HUES6 (cell line): Measurements from ENCODE around the gene GGA3.
A peak's percentile ranks its signal among the peaks of the same experiment; 100 is the strongest.
"Not testable (repeated sequence)": the region's sequence is repeated elsewhere in the genome, so short reads cannot be mapped to it uniquely, and the experiment has no call there.

Source experiments
- H3K27ac ChIP-seq: 2 replicates; pipeline ENCODE4 v1.7.0; 2013; ENCODE audit warnings: low read depth, mild to moderate bottlenecking, low read length, inconsistent platforms
- H3K27me3 ChIP-seq: 2 replicates; pipeline ENCODE4 v1.6.1; 2013; ENCODE audit warnings: low read length; ENCODE audit not compliant: control insufficient read depth, insufficient read depth
- H3K36me3 ChIP-seq: 2 replicates; pipeline ENCODE4 v1.6.1; 2013; ENCODE audit warnings: low read length; ENCODE audit not compliant: control insufficient read depth, insufficient read depth
- H3K4me1 ChIP-seq: 2 replicates; pipeline ENCODE4 v1.6.1; 2013; ENCODE audit warnings: low read length; ENCODE audit not compliant: control insufficient read depth, insufficient read depth
- H3K4me3 ChIP-seq: 2 replicates; pipeline ENCODE4 v1.5.1; 2013; ENCODE audit warnings: low read depth, low read length
- H3K9ac ChIP-seq: one replicate; pipeline ENCODE4 v1.6.1; 2013; ENCODE audit warnings: mild to moderate bottlenecking, low read length
- H3K9me3 ChIP-seq: 2 replicates; pipeline ENCODE4 v1.6.1; 2013; ENCODE audit warnings: low read depth, low read length; ENCODE audit not compliant: control insufficient read depth, insufficient read depth

Gene GGA3

DNA sequence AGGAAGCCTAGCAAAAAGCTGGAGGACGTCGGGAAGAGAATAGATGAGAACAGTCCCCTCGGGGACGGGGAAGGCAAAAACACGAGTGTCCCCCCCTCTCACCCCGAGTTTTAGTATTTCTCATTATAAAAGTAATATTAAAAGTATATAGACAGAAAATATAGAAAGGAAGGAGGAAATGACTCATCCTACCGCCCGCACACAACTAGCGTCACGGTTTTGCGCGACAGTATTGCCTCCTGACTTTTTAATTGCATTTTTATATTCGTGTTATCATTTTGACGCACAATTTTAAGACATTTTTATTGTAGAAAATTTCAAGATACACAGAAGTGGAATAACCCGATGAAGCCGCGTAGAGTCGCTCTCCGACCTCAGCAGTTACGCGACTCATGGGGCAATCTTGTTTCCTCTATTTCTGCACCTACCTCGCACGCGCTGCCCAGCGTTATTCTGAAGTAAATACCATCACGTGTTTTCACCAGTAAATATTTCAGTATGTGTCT is 28.5 kb upstream of the GGA3 start:
- Histone ChIP-seq H3K36me3 (peaks cover 15% of the 10 kb centered on the region), H3K4me1 (0 out of 2 replicates have a peak, but pooled peaks cover 4% of the 10 kb centered on the region), H3K9me3 (no peaks in the 10 kb centered on the region), H3K27ac (no peak overlapping the region), H3K9ac (peak overlapping the region; percentile 39), H3K4me3 (peak overlapping the region; percentile 89), H3K27me3 (no peaks in the 10 kb centered on the region; the same call in 1 of the 2 replicates)

DNA sequence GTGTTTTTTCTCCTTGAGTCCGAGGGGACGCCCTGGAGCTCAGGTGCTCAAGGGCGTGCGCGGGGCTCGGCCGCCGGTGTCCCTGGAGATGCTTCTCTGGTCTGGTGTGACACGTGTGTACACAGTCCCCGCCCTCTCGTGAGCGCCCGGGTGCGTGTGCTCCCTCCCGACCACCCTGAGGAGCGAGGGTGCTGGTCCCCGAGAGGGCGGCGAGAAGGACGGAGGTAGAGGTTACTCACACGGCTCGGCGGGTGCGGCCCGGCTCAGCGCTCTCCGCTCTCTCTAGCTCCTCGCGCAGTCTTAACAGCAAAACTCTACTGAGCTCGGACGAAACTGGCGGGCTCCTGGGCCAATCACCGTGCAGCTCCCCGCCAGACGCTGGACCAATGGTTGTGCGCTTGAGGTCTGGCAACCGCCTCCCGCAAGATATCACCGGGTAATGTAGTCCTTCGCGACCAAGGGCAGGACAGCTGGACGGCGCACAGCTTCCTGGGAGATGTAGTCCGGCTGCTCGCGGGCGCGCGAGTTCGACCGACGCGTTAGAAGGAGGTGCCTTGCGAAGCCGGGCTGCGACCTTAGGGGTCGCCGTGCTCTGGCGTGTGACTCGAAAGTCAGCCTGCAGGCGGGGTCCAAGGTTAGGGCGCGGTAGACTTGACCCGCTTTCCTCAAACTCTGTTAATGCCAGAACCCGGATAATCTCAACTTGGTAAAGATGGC is 27.9 kb upstream of the GGA3 start, which contains the start of gene SLC25A19:
Gene SLC25A19 (minus strand): TSS at position 319 of the 717 bp plus-strand sequence. CDS start 2,669 bp downstream, outside the sequence.
- H3K9me3 ChIP-seq, result no peaks in the 10 kb centered on the region
- peak within 1 kb of the TSS; percentile 89 for H3K4me3 ChIP-seq
- H3K27ac ChIP-seq, result no peak within 1 kb of the TSS
- H3K36me3 ChIP-seq, result peaks cover 15% of the 10 kb centered on the region
- no peaks in the 10 kb centered on the region; the same call in 1 of the 2 replicates for H3K27me3 ChIP-seq
- peak within 1 kb of the TSS; percentile 70 for H3K9ac ChIP-seq
- 0 out of 2 replicates have a peak, but pooled peaks cover 4% of the 10 kb centered on the region for H3K4me1 ChIP-seq

DNA sequence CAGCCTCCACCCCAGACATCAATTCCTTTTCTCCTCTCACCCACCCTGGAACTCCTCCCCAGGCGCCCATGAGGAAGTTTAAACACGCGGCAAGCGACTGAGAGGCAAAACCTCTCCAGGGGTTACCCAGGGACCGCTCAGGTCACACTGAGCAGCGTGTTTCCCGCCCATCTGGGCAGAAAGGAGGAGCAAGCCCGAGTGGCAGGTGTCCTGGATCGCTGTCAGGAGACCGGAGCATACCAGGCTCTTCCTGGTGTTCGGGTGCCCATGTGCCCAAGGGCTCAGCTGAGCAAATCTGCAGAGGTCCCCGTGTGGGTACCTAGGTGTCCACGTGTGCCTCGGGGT is 27.3 kb upstream of the GGA3 start:
- Histone ChIP-seq H3K4me3 (peak overlapping the region; percentile 89), H3K4me1 (0 out of 2 replicates have a peak, but pooled peaks cover 4% of the 10 kb centered on the region), H3K9me3 (no peaks in the 10 kb centered on the region), H3K27ac (no peak overlapping the region), H3K27me3 (no peaks in the 10 kb centered on the region; the same call in 1 of the 2 replicates), H3K36me3 (peaks cover 16% of the 10 kb centered on the region), H3K9ac (peak overlapping the region; percentile 70)

DNA sequence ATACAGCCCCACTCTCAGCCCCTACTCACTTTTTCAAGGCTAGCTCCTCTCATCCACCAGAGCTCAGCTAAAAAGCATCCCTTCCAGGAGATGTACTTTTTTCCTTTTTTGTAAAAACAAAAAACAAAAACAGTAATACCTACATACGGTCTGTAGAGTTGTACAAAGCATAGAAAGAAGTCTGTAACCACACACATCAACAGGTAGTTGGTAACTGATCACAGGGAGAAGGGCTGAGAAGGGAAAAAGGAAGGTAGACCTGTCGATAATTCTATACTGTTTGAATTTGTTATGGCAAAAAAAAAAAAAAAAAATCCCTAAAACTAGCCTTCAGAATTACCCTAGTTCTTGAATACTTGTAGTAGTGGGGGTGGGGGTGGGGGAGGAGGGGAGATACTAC is 27.0 kb upstream of the GGA3 start:
- Histone ChIP-seq H3K27me3 (no peaks in the 10 kb centered on the region; the same call in 1 of the 2 replicates), H3K27ac (no peak overlapping the region), H3K4me1 (0 out of 2 replicates have a peak, but pooled peaks cover 4% of the 10 kb centered on the region), H3K4me3 (peak overlapping the region; percentile 89), H3K9me3 (no peaks in the 10 kb centered on the region), H3K36me3 (peaks cover 20% of the 10 kb centered on the region), H3K9ac (no peak overlapping the region)

DNA sequence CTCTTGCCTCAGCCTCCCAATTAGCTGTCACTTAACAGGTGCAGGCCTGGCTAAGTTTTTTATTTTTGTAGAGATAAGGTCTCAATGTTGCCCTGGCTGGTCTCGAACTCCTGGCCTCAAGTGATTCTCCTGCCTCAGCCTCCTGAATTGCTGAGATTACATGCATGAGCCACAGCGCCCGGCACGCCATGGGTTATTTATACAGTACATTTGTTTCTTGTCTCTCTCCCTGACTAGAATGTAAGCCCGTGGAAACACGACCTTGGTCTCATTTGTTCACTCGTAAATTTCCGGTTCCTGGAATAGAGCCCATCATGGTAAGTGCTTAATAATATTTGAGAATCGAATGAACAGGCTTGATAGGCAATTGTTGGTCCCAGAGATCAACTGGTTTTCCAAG is 25.8 kb upstream of the GGA3 start:
- no peaks in the 10 kb centered on the region; the same call in 1 of the 2 replicates for H3K27me3 ChIP-seq
- no peak overlapping the region for H3K27ac ChIP-seq
- 0 out of 2 replicates have a peak, but pooled peaks cover 4% of the 10 kb centered on the region for H3K4me1 ChIP-seq
- no peak overlapping the region for H3K4me3 ChIP-seq
- no peaks in the 10 kb centered on the region for H3K9me3 ChIP-seq
- H3K9ac ChIP-seq, result no peak overlapping the region
- peaks cover 22% of the 10 kb centered on the region for H3K36me3 ChIP-seq

DNA sequence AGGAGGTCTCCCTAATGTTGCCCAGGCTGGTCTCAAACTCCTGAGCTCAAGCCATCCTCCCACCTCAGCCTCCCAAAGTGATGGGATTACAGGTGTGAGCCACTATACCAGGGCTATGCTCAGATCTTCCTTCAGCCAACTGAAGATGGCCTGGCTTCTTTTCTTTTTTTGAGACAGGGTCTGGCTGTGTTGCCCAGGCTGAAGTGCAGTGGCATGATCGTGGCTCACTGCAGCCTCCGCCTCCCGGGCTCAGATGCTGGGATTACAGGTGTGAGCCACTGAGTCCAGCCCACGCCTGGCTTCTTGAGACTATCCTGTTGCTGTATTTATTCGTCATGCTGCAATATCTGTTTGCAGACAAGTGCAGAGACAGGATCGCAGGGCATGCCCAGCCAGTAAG is 23.7 kb upstream of the GGA3 start:
- Histone ChIP-seq H3K9ac (peak overlapping the region; percentile 8), H3K27me3 (no peaks in the 10 kb centered on the region; the same call in 1 of the 2 replicates), H3K4me3 (no peak overlapping the region), H3K27ac (no peak overlapping the region), H3K4me1 (0 out of 2 replicates have a peak, but pooled peaks cover 4% of the 10 kb centered on the region), H3K9me3 (no peaks in the 10 kb centered on the region), H3K36me3 (peaks cover 27% of the 10 kb centered on the region)

DNA sequence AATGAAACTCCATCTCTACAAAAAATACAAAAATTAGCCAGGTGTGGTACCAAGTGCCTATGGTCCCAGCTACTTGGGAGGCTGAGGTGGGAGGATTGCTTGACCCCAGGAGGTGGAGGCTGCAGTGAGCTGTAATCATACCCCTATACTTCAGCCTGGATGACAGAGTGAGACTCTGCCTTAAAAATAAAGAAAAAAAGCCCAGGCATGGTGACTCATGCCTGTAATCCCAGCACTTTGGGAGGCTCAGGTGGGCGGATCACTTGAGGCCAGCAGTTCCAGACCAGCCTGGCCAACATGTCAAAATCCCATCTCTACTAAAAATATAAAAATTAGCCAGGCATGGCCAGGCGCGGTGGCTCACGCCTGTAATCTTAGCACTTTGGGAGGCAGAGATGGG is 18.8 kb upstream of the GGA3 start:
- not testable (repeated sequence) for H3K4me1 ChIP-seq, H3K27me3 ChIP-seq, H3K4me3 ChIP-seq, H3K9me3 ChIP-seq, H3K9ac ChIP-seq, H3K27ac ChIP-seq
- H3K36me3 ChIP-seq, result peaks cover 26% of the 10 kb centered on the region

DNA sequence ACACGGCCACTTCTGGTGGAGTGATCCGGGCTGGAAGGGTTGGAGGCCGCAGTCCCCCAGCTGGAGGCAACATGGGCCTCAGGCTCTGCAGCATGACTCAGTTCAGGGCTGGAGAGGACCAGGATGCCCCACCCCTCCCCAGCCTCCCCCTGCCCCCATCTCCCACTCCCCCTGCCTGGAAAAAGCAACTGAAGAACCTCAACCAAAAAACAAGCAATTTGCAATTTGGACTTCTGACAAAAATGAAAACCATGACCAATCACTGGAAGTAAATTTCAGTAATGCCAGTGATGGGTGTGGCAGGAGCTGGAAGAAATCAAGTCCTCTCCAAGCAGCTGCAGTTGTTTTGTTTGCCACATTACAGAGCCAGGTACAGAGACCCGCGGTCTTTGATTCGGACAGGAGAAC is 16.3 kb upstream of the GGA3 start:
- Histone ChIP-seq H3K4me1 (no peaks in the 10 kb centered on the region), H3K9ac (no peak overlapping the region), H3K27me3 (no peaks in the 10 kb centered on the region), H3K4me3 (no peak overlapping the region), H3K9me3 (no peaks in the 10 kb centered on the region), H3K36me3 (peaks cover 31% of the 10 kb centered on the region), H3K27ac (no peak overlapping the region)

DNA sequence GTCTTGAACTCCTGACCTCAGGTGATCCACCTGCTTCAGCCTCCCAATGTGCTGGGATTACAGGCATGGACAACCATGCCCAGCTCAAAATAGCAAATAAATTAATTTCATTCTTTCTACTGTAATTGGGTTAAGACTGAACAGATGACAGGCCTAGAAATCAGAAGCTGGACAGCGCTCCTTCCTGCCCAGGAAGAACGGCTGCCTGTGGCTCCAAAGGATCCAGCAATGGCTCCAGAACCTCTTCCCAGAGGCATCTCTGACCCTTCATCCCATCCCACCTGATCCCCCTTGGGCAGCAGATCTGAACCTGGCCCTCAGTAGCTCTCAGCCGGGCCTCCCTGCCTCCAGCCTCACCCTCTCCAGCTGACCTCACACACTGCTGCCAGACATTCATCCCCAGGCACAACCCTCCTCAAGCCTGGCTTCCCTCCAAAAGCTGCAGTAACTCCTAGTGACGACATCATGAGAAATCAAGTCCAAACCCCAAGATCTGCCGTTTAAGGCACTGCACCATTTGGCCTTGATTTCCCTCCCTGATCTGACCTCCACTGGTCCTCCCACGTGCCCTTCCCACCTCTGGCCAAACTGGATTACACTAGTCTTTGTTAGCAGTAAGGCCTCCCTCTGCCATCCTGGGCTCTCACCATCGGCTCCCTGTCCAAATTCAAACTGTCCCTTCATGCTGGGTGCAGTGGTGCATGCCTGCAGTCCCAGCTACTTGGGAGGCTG is 12.7 kb upstream of the GGA3 start:
- H3K27me3 ChIP-seq, result no peaks in the 10 kb centered on the region
- peaks cover 26% of the 10 kb centered on the region for H3K36me3 ChIP-seq
- 0 out of 2 replicates have a peak, but pooled peaks cover 3% of the 10 kb centered on the region for H3K4me1 ChIP-seq
- no peak overlapping the region for H3K4me3 ChIP-seq
- H3K9me3 ChIP-seq, result no peaks in the 10 kb centered on the region
- no peak overlapping the region for H3K9ac ChIP-seq
- H3K27ac ChIP-seq, result no peak overlapping the region

DNA sequence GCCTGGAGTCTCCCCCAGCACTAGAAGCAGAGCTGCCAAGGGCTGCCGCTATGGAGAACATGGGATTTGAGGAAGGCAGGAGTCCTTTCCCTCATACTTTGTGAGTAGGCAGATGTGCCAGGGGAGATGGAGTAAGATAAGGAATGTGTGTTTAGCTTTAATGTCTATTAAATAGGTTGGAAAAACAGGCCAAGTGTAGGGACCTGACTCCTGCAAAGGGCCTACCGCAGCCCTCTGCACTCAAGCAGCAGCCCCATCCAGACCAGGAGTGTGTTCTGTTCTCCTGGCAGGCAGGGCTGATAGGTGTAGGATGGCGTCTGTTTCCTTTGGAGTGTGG is 11.4 kb upstream of the GGA3 start:
- Histone ChIP-seq H3K9me3 (no peaks in the 10 kb centered on the region), H3K27ac (no peak overlapping the region), H3K4me3 (no peak overlapping the region), H3K36me3 (peaks cover 21% of the 10 kb centered on the region), H3K9ac (no peak overlapping the region), H3K27me3 (no peaks in the 10 kb centered on the region), H3K4me1 (peaks cover 8% of the 10 kb centered on the region)
